SH-SY5Y (cell line): ENCODE data around the gene RETREG1.

Experiments used
- GATA2 ChIP-seq: IDR thresholded peaks from 2 replicates; pipeline ENCODE4 v1.6.1; 2011; ENCODE audit warnings: mild to moderate bottlenecking, low read depth, low read length
- GATA3 ChIP-seq: IDR thresholded peaks from 2 replicates; pipeline ENCODE4 v1.6.1; 2011; ENCODE audit warnings: low read depth, mild to moderate bottlenecking, low read length, moderate library complexity

DNA sequence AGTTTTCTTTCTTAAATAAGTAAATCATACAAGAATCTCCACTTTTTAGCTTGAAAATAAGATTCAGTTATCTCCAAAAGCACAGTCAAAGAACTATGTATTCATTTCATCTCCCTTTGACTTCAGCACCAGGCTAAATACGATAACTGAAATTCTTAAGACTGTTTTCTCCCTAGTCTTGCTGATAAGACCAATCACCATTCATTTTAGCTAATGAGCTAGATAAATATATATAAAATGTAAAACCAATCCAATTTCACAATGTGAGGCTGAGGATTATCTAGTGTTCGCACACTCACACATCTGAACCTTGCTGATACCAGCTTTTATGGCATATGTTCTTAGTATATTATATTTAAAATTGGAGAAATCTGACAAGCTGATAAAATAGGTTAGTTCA, 133.9 kb downstream of the RETREG1 start:
- no peak for TF ChIP-seq GATA3
- TF ChIP-seq GATA2, result no peak
